CD4-positive, alpha-beta memory T cell (primary cell): ENCODE measurements around the gene ADO. TPM values are rescaled to one million over a fixed set of nuclear protein-coding genes. Genes with fewer than 3 reads are reported as not detected.

Experiments used
- CTCF ChIA-PET: fragments of 350-600 bp; sonication (Branson Sonifier 250); formaldehyde crosslinking; loops from one replicate; lab custom pipeline; 2021; ENCODE audit warnings: inconsistent platforms; ENCODE audit not compliant: partially characterized antibody; lab: Charles Lee
- POLR2A ChIA-PET: fragments of 350-600 bp; sonication (Branson Sonifier 250); formaldehyde crosslinking; loops from one replicate; lab custom pipeline; 2021; ENCODE audit not compliant: partially characterized antibody; lab: Charles Lee
- DNase-seq, 5 donors: peaks; one replicate each; pipeline versions ENCODE4 v3.0.0 to v3.0.0-alpha.2; 2020 to 2022; ENCODE audit warnings: mixed read lengths in 1 of 5
- H3K27ac ChIP-seq: one replicate; pipeline ENCODE4 v1.7.0; 2013; ENCODE audit warnings: low read depth, low read length
- H3K27me3 ChIP-seq: 2 replicates; pipeline ENCODE4 v1.7.0; 2013; ENCODE audit warnings: mild to moderate bottlenecking, low read length, moderate library complexity; ENCODE audit not compliant: insufficient read depth
- H3K36me3 ChIP-seq: 2 replicates; pipeline ENCODE4 v1.7.0; 2013; ENCODE audit warnings: mild to moderate bottlenecking, low read length, moderate library complexity; ENCODE audit not compliant: insufficient read depth
- H3K4me1 ChIP-seq: 2 replicates; pipeline ENCODE4 v1.7.0; 2013; ENCODE audit warnings: mild to moderate bottlenecking, low read length, moderate library complexity; ENCODE audit not compliant: insufficient read depth
- H3K4me3 ChIP-seq, 2 donors: one replicate each; pipeline ENCODE4 v1.7.0; 2013; ENCODE audit warnings: low read length in 2 of 2, mild to moderate bottlenecking in 1 of 2
- H3K9me3 ChIP-seq, 2 donors: one replicate each; pipeline ENCODE4 v1.7.0; 2013; ENCODE audit warnings: low read length in 2 of 2, control low read depth in 1 of 2; ENCODE audit not compliant: control insufficient read depth in 1 of 2
- H3K27ac Mint-ChIP-seq, 7 donors: one replicate each; pipeline ENCODE4 v1.8.0; 2020 to 2021; ENCODE audit warnings: mixed read lengths in 7 of 7, mild to moderate bottlenecking in 6 of 7, inconsistent platforms in 3 of 7, moderate library complexity in 3 of 7
- H3K27me3 Mint-ChIP-seq, 2 donors: one replicate each; pipeline ENCODE4 v1.8.0; 2020 to 2021; ENCODE audit warnings: mixed read lengths in 2 of 2
- H3K36me3 Mint-ChIP-seq, 2 donors: one replicate each; pipeline ENCODE4 v1.8.0; 2020 to 2021; ENCODE audit warnings: mixed read lengths in 2 of 2, inconsistent platforms in 1 of 2, mild to moderate bottlenecking in 1 of 2
- H3K4me1 Mint-ChIP-seq, 4 donors: one replicate each; pipeline ENCODE4 v1.8.0; 2020 to 2021; ENCODE audit warnings: mixed read lengths in 4 of 4, mild to moderate bottlenecking in 1 of 4
- H3K4me3 Mint-ChIP-seq, 8 donors: one replicate each; pipeline ENCODE4 v1.8.0; 2020 to 2021; ENCODE audit warnings: mixed read lengths in 8 of 8, mild to moderate bottlenecking in 7 of 8, moderate library complexity in 6 of 8, inconsistent platforms in 3 of 8
- H3K9me3 Mint-ChIP-seq, 8 donors: one replicate each; pipeline ENCODE4 v1.8.0; 2020 to 2021; ENCODE audit warnings: mixed read lengths in 8 of 8, mild to moderate bottlenecking in 5 of 8, inconsistent platforms in 3 of 8, moderate library complexity in 1 of 8
- intact Hi-C: fragments of 100-400 bp; cut with micrococcal nuclease; formaldehyde crosslinking; loops from one replicate; pipeline ENCODE4 v1.15.1; 2023
- polyA plus RNA-seq, 2 donors: library from polyadenylated mRNA; unstranded; fragments of 300-500 nt; fragmentation: Illumina TruSeq; gene quantifications; one replicate each; pipeline ENCODE4 v1.2.3, GENCODE V29; 2021
- total RNA-seq, 2 experiments: library from RNA; stranded (reverse); gene quantifications; one replicate each; pipeline ENCODE4 v1.2.3, GENCODE V29; 2021

ADO gene
- total and polyA plus RNA-seq, 4 experiments from 2014 or later, result 1.00 to 19.1 (median 11.7) TPM

DNA sequence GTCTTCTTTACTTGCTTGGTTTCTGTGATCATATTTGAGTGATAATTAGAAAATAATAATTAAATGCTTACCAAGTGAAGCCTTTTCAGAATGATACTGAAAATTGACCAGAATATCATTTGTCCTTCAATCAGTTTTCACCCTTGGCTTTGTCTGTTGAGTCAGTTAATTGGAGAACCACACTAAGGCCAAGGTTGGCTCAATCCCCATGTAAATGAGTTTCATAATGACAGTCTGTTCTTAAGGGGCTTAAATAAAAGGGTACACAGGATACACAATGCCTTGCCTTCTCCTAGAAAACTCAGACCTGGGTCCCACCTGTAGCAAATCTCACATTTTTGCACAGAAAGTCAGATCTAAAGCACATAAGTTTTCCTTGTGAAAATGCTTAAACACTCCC, 42.9 kb downstream of the ADO start:
- intact Hi-C loops, result no loop called here
- ChIA-PET CTCF (no interaction called here), POLR2A (no interaction called here)
- peaks cover 3% of the 10 kb centered on the region in 2 donors for H3K36me3 Mint-ChIP-seq
- no peaks in the 10 kb centered on the region for H3K27me3 ChIP-seq
- no peak for DNase-seq
- H3K4me1 ChIP-seq, result no peaks in the 10 kb centered on the region
- no peak overlapping the region for H3K27ac Mint-ChIP-seq
- H3K27ac ChIP-seq, result no peak overlapping the region
- H3K4me1 Mint-ChIP-seq, result peaks cover 0 to 9% (median 3%) of the 10 kb centered on the region in 4 donors
- no peak overlapping the region for H3K4me3 Mint-ChIP-seq
- H3K4me3 ChIP-seq, result no peak overlapping the region
- H3K9me3 ChIP-seq, result peaks cover 0 to 8% of the 10 kb centered on the region in 2 donors
- no peaks in the 10 kb centered on the region for H3K36me3 ChIP-seq
- H3K9me3 Mint-ChIP-seq, result peaks cover 0 to 31% (median 22%) of the 10 kb centered on the region in 8 donors
- H3K27me3 Mint-ChIP-seq, result peaks cover 3 to 5% of the 10 kb centered on the region in 2 donors

DNA sequence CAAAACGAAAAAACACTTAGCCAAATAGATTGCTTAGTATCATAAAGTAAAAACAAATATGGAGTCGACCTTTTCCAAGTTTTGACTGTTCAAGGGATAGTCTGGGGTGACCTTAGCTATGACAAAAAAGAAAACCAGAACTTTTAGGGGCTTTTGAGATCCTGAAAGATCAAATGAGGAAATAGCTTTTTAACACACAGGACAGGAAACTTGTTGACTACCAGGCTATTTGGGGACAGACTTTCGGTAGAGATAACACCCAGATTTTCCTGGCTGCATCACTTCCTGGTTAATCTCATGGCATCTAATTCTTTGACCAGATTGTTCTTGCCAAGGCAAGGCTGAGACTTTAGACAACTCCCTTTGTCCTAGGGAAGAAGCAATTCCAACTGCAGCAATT, 46.1 kb downstream of the ADO start:
- no peaks in the 10 kb centered on the region for H3K27me3 ChIP-seq
- intact Hi-C loops, result no loop called here
- H3K36me3 ChIP-seq, result no peaks in the 10 kb centered on the region
- ChIA-PET CTCF (no interaction called here), POLR2A (no interaction called here)
- DNase-seq, result no peak
- H3K4me3 Mint-ChIP-seq, result no peak overlapping the region
- H3K36me3 Mint-ChIP-seq, result peaks cover 3% of the 10 kb centered on the region in 2 donors
- no peak overlapping the region for H3K27ac ChIP-seq
- no peak overlapping the region for H3K4me3 ChIP-seq
- H3K27ac Mint-ChIP-seq, result no peak overlapping the region
- H3K27me3 Mint-ChIP-seq, result peaks cover 0 to 6% of the 10 kb centered on the region in 2 donors
- H3K4me1 ChIP-seq, result peaks cover 16% of the 10 kb centered on the region
- H3K9me3 Mint-ChIP-seq, result peaks cover 0 to 31% (median 22%) of the 10 kb centered on the region in 8 donors
- H3K9me3 ChIP-seq, result peaks cover 0 to 8% of the 10 kb centered on the region in 2 donors
- peaks cover 13 to 29% (median 20%) of the 10 kb centered on the region in 4 donors for H3K4me1 Mint-ChIP-seq

- POLR2A ChIA-PET, result no interaction called here
- Mint-ChIP-seq H3K4me1 (peaks cover 16 to 37% (median 27%) of the 10 kb centered on the region in 4 donors), H3K9me3 (peaks cover 0 to 29% (median 22%) of the 10 kb centered on the region in 8 donors), H3K27me3 (peaks cover 0 to 6% of the 10 kb centered on the region in 2 donors), H3K4me3 (no peak overlapping the region), H3K36me3 (peaks cover 3% of the 10 kb centered on the region in 2 donors), H3K27ac (no peak overlapping the region)
- no peak overlapping the region for H3K4me3 ChIP-seq
- intact Hi-C loops, result no loop called here
- no peaks in the 10 kb centered on the region for H3K27me3 ChIP-seq
- no peak overlapping the region for H3K27ac ChIP-seq
- CTCF ChIA-PET, result no interaction called here
- no peaks in the 10 kb centered on the region for H3K36me3 ChIP-seq
- peaks cover 24% of the 10 kb centered on the region for H3K4me1 ChIP-seq
- peaks cover 0 to 8% of the 10 kb centered on the region in 2 donors for H3K9me3 ChIP-seq
- DNase-seq, result no peak
Observed at GRCh38 chr10:62851442-62851841, 46.9 kb downstream of the ADO start.

DNA sequence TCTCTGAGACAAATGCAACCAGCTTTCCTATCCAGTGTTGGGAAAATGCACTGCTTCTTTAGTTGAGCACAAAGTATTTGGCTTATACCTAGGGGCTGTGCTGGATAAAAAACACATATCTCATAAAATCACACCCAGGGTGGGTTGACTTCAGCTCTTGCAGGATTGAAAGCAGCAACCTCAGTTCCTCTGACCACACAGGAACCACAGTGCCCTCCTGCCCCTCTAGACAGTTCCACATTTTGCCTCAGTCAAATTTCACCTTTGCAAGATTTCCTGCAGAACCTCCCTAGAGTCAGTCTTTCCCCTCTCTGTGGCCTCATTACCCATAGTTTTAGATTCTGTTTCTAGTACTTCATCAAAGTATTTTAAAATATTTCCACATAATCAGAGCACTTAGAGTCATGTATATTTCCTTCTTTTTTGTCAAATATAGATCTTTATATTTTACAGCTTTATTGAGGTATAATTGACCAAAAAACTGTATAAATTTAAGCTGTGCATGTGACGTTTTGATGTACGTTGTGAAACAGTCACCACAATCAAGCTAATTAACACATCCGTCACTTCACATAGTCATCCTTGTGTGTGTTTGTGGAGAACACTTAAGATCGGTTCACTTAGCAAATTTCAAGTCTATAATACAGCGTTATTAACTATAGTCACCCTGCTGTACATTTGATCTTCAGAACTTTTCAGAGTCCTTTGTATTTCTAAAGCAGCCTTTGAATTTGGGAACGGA, 48.6 kb downstream of the ADO start:
- no peak overlapping the region for H3K4me3 ChIP-seq
- DNase-seq, result peak in 2 of 5 donors; percentile 6 to 41
- H3K27ac Mint-ChIP-seq, result no peak overlapping the region
- peak overlapping the region in 5 of 8 donors; percentile 9 to 50 (median 44) for H3K4me3 Mint-ChIP-seq
- H3K27ac ChIP-seq, result no peak overlapping the region
- H3K9me3 ChIP-seq, result peaks cover 0 to 1% of the 10 kb centered on the region in 2 donors
- H3K4me1 Mint-ChIP-seq, result peaks cover 16 to 40% (median 32%) of the 10 kb centered on the region in 4 donors
- POLR2A ChIA-PET, result interaction anchor here (0.6 kb wide), 1 partner anchor 986 kb away, joined by 3 read pairs; no protein-coding TSS in a partner anchor
- H3K36me3 ChIP-seq, result no peaks in the 10 kb centered on the region
- peaks cover 0 to 12% (median 8%) of the 10 kb centered on the region in 8 donors for H3K9me3 Mint-ChIP-seq
- H3K27me3 ChIP-seq, result no peaks in the 10 kb centered on the region
- intact Hi-C loops, result no loop called here
- H3K27me3 Mint-ChIP-seq, result peaks cover 0 to 4% of the 10 kb centered on the region in 2 donors
- H3K4me1 ChIP-seq, result peaks cover 27% of the 10 kb centered on the region
- CTCF ChIA-PET, result no interaction called here
- H3K36me3 Mint-ChIP-seq, result peaks cover 0 to 3% of the 10 kb centered on the region in 2 donors

DNA sequence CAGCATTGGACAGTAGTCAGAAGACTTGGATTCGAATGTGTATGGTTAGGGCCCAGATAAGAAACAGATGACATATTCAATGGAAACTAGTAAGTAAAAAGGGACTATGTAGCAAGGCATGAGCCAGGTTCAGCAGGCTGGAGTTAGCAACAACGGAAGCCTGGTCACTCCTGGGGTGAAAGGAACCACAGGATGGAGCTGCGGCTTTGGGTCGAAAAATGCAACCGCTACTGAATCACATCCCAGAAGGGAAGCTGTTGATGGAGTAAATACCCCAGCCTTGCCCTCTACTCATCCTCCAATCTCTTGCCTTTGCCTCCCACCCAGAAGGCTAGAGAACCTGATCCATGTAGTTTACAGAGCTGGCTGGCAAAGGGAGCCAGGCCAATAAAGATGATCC, 49.2 kb downstream of the ADO start:
- H3K4me3 Mint-ChIP-seq, result peak overlapping the region in 5 of 8 donors; percentile 9 to 49 (median 46)
- no peak overlapping the region for H3K27ac Mint-ChIP-seq

GRCh38 chr10:62856021-62856420, 51.5 kb downstream of the ADO start:
- POLR2A ChIA-PET, result no interaction called here

More for the DNA sequence above, 49.2 kb downstream of the ADO start:
- H3K27ac ChIP-seq, result no peak overlapping the region
- Mint-ChIP-seq H3K9me3 (peaks cover 0 to 6% (median 4%) of the 10 kb centered on the region in 8 donors), H3K27me3 (peaks cover 0 to 4% of the 10 kb centered on the region in 2 donors), H3K36me3 (peaks cover 0 to 3% of the 10 kb centered on the region in 2 donors), H3K4me1 (peaks cover 16 to 40% (median 32%) of the 10 kb centered on the region in 4 donors)
- DNase-seq, result no peak
- H3K9me3 ChIP-seq, result no peaks in the 10 kb centered on the region
- ChIA-PET CTCF (interaction anchor here (0.6 kb wide), 1 partner anchor 866 kb away, joined by 3 read pairs; no protein-coding TSS in a partner anchor), POLR2A (no interaction called here)
- peaks cover 27% of the 10 kb centered on the region for H3K4me1 ChIP-seq
- H3K4me3 ChIP-seq, result no peak overlapping the region
- no peaks in the 10 kb centered on the region for H3K27me3 ChIP-seq
- H3K36me3 ChIP-seq, result no peaks in the 10 kb centered on the region
- intact Hi-C loops, result no loop called here

More at GRCh38 chr10:62856021-62856420, 51.5 kb downstream of the ADO start:
- CTCF ChIA-PET, result no interaction called here
- Histone ChIP-seq H3K4me3 (no peak overlapping the region), H3K4me1 (peaks cover 30% of the 10 kb centered on the region), H3K27me3 (no peaks in the 10 kb centered on the region), H3K27ac (no peak overlapping the region), H3K36me3 (no peaks in the 10 kb centered on the region), H3K9me3 (no peaks in the 10 kb centered on the region)
- Mint-ChIP-seq H3K27ac (peak overlapping the region in 1 of 7 donors; percentile 31), H3K27me3 (peaks cover 0 to 2% of the 10 kb centered on the region in 2 donors), H3K4me3 (peak overlapping the region in 5 of 8 donors; percentile 3 to 45 (median 24)), H3K36me3 (no peaks in the 10 kb centered on the region), H3K9me3 (no peaks in the 10 kb centered on the region), H3K4me1 (peaks cover 17 to 46% (median 33%) of the 10 kb centered on the region in 4 donors)
- intact Hi-C loops, result no loop called here
- DNase-seq, result peak in 3 of 5 donors; percentile 11 to 22 (median 16)
